Activated B cell treated with CpG ODN at 0.5 μM for 24 hours (primary cell): Measurements from ENCODE around the gene PLPP6. TPM values are rescaled to one million over a fixed set of nuclear protein-coding genes. Genes with fewer than 3 reads are reported as not detected.

Source experiments
- ATAC-seq: fragments of 200-7000 bp; cut with Tn5 transposase; one replicate; pipeline ENCODE4 v1.10.0; 2021; ENCODE audit warnings: low read depth, mild to moderate bottlenecking, moderate library complexity
- CTCF ChIA-PET: fragments of 350-600 bp; sonication (Branson Sonifier 250); formaldehyde crosslinking; loops from one replicate; lab custom pipeline; 2021; ENCODE audit warnings: antibody characterized with exemption; lab: Charles Lee
- POLR2A ChIA-PET: fragments of 350-600 bp; sonication (Branson Sonifier 250); formaldehyde crosslinking; loops from one replicate; lab custom pipeline; 2021; ENCODE audit warnings: antibody characterized with exemption; lab: Charles Lee
- DNase-seq: peaks from one replicate; pipeline ENCODE4 v3.0.0; 2022
- H3K27ac Mint-ChIP-seq: one replicate; pipeline ENCODE4 v1.8.0; 2020; ENCODE audit warnings: mixed read lengths
- H3K27me3 Mint-ChIP-seq: one replicate; pipeline ENCODE4 v1.8.0; 2021; ENCODE audit warnings: mixed read lengths
- H3K36me3 Mint-ChIP-seq: one replicate; pipeline ENCODE4 v1.8.0; 2021; ENCODE audit warnings: low read depth, mixed read lengths
- H3K4me1 Mint-ChIP-seq: one replicate; pipeline ENCODE4 v1.8.0; 2021; ENCODE audit warnings: mixed read lengths
- H3K4me3 Mint-ChIP-seq: one replicate; pipeline ENCODE4 v1.8.0; 2020; ENCODE audit warnings: mild to moderate bottlenecking, mixed read lengths
- H3K9me3 Mint-ChIP-seq: one replicate; pipeline ENCODE4 v1.8.0; 2020; ENCODE audit warnings: mixed read lengths
- intact Hi-C: fragments of 100-400 bp; cut with micrococcal nuclease; formaldehyde crosslinking; loops from one replicate; pipeline ENCODE4 v1.15.1; 2024
- total RNA-seq: library from RNA; stranded (reverse); gene quantifications from 2 replicates; pipeline ENCODE4 v1.2.3, GENCODE V29; 2022
- TF ChIP-seq, protein P1 (sequence below): fragments of 200-600 bp; IDR thresholded peaks from one replicate; pipeline ENCODE4 v1.8.0; 2022; ENCODE audit warnings: antibody characterized with exemption, mild to moderate bottlenecking

The PLPP6 gene
- total RNA-seq, 1 donor from 2014 or later = 10.2 TPM

- CTCF ChIA-PET = no interaction called here
Observed at GRCh38 chr9:4706021-4706420, 43.9 kb downstream of the PLPP6 start.

GRCh38 chr9:4706971-4707622 is 45.0 kb downstream of the PLPP6 start:
- TF ChIP-seq, protein P1, sequence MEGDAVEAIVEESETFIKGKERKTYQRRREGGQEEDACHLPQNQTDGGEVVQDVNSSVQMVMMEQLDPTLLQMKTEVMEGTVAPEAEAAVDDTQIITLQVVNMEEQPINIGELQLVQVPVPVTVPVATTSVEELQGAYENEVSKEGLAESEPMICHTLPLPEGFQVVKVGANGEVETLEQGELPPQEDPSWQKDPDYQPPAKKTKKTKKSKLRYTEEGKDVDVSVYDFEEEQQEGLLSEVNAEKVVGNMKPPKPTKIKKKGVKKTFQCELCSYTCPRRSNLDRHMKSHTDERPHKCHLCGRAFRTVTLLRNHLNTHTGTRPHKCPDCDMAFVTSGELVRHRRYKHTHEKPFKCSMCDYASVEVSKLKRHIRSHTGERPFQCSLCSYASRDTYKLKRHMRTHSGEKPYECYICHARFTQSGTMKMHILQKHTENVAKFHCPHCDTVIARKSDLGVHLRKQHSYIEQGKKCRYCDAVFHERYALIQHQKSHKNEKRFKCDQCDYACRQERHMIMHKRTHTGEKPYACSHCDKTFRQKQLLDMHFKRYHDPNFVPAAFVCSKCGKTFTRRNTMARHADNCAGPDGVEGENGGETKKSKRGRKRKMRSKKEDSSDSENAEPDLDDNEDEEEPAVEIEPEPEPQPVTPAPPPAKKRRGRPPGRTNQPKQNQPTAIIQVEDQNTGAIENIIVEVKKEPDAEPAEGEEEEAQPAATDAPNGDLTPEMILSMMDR = no peak
- CTCF ChIA-PET = no interaction called here
- DNase-seq (no peak), ATAC-seq (no peak)
- no peaks in the 10 kb centered on the region for H3K27me3 Mint-ChIP-seq
- H3K27ac Mint-ChIP-seq = peak overlapping the region; percentile 12
- no peaks in the 10 kb centered on the region for H3K9me3 Mint-ChIP-seq
- POLR2A ChIA-PET = no interaction called here
- peaks cover 66% of the 10 kb centered on the region for H3K36me3 Mint-ChIP-seq
- H3K4me1 Mint-ChIP-seq = no peaks in the 10 kb centered on the region
- H3K4me3 Mint-ChIP-seq = no peak overlapping the region
- intact Hi-C loops = no loop called here

More at GRCh38 chr9:4706021-4706420, 43.9 kb downstream of the PLPP6 start:
- H3K4me1 Mint-ChIP-seq = no peaks in the 10 kb centered on the region
- TF ChIP-seq, protein P1 = no peak
- intact Hi-C loops = no loop called here
- peak overlapping the region; percentile 16 for H3K27ac Mint-ChIP-seq
- peaks cover 67% of the 10 kb centered on the region for H3K36me3 Mint-ChIP-seq
- DNase-seq = no peak
- H3K4me3 Mint-ChIP-seq = no peak overlapping the region
- POLR2A ChIA-PET = no interaction called here
- no peaks in the 10 kb centered on the region for H3K27me3 Mint-ChIP-seq
- ATAC-seq = no peak
- H3K9me3 Mint-ChIP-seq = no peaks in the 10 kb centered on the region

- DNase-seq = no peak
- Mint-ChIP-seq H3K4me1 (peaks cover 4% of the 10 kb centered on the region), H3K9me3 (peaks cover 4% of the 10 kb centered on the region), H3K36me3 (peaks cover 61% of the 10 kb centered on the region), H3K27me3 (no peaks in the 10 kb centered on the region), H3K27ac (no peak overlapping the region), H3K4me3 (no peak overlapping the region)
- TF ChIP-seq, protein P1 = no peak
- CTCF ChIA-PET = no interaction called here
- POLR2A ChIA-PET = no interaction called here
- intact Hi-C loops = no loop called here
- ATAC-seq = no peak
Observed at GRCh38 chr9:4709380-4709779, 47.3 kb downstream of the PLPP6 start.

DNA sequence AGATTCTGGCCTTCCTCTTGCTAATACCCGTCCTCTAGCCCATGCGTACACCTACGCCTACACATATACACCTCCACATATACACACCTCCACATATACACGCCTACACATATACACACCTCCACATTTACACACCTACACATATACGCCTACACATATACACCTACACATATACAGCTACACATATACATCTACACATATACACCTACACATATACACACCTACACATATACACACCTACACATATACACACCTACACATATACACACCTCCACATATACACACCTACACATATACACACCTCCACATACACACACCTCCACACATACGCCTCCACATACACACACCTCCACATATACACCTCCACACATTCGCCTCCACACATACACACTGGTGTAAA is 51.8 kb downstream of the PLPP6 start:
- CTCF ChIA-PET = no interaction called here
- Mint-ChIP-seq H3K4me3 (no peak overlapping the region), H3K27me3 (no peaks in the 10 kb centered on the region), H3K27ac (no peak overlapping the region), H3K36me3 (peaks cover 79% of the 10 kb centered on the region), H3K9me3 (peaks cover 4% of the 10 kb centered on the region), H3K4me1 (peaks cover 4% of the 10 kb centered on the region)
- intact Hi-C loops = no loop called here
- DNase-seq (no peak), ATAC-seq (no peak)
- TF ChIP-seq, protein P1 = no peak
- POLR2A ChIA-PET = no interaction called here

DNA sequence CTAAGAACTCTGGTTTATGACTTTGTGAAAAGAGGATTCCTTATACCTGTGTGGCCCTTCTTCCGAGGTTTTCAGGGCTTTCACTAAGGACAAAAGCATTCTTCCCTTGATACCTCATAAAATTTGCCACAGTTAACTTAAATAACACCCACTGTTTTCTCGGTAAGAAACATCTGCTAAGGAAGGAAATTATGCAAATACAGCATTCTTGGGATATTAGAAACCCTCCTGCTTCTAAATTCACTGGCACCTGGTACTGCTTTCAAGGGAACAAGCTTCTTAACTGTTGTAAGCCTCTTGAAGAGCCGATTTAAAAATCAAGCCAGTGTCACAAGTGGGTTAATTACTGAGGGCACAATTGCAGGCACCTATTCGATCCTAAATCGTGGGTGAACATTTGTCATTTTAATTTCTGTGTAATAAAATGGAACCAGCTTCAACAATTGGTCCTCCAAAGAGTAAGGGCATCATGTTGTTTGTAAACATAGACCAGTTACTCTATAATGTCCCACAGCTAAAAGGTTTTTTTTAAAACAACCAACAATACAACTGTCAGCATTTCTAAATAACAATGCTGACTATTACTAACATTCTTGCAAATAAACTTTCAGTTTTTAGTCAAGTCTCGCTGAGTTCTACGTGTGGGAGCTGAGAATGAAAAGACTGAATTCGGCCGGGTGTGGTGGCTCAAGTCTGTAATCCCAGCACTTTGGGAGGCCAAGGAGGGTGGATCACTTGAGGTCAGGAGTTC is 52.3 kb downstream of the PLPP6 start:
- ChIA-PET CTCF (no interaction called here), POLR2A (no interaction called here)
- DNase-seq (no peak), ATAC-seq (no peak)
- Mint-ChIP-seq H3K9me3 (peaks cover 4% of the 10 kb centered on the region), H3K4me3 (no peak overlapping the region), H3K27ac (no peak overlapping the region), H3K4me1 (peaks cover 4% of the 10 kb centered on the region), H3K36me3 (peaks cover 78% of the 10 kb centered on the region), H3K27me3 (no peaks in the 10 kb centered on the region)
- TF ChIP-seq, protein P1 = no peak
- intact Hi-C loops = no loop called here
